ENCODE measurements around the gene ABCC1.

- TF ChIP-seq CTCF (IDR thresholded peaks at IDR 0.05; ENCODE audit: poor library complexity) (no peak), EZH2 (IDR thresholded peaks at IDR 0.05; ENCODE audit: borderline replicate concordance) (no peak)
These were observed 71.6 kb downstream of the ABCC1 start for GRCh38 chr16:16021020-16021419.
